K562 (cell line): Measurements from ENCODE around the gene ADRB1. TPM values are rescaled to one million over a fixed set of nuclear protein-coding genes. Genes with fewer than 3 reads are reported as not detected.
A peak's percentile ranks its signal among the peaks of the same experiment; 100 is the strongest.

Experiments used
- ATAC-seq: fragments of 200-7000 bp; cut with Tn5 transposase; 3 replicates; pipeline ENCODE4 v1.9.1; 2020; ENCODE audit warnings: moderate library complexity
- BruUV-seq: library from RNA; stranded (reverse); fragments of 400-500 nt; replicated peaks from 2 replicates; lab custom pipeline; 2021; lab: Mats Ljungman, UMichigan
- CTCF ChIA-PET: fragments of 300-600 bp; formaldehyde crosslinking; extraction: SDS; loops from one replicate; lab custom pipeline; 2021; ENCODE audit warnings: low intra/inter-chr PET ratio; lab: Yijun Ruan, JAX
- POLR2A ChIA-PET: fragments of 300-600, 350-650 bp; sonication (Branson Sonifier 250); formaldehyde crosslinking; extraction: SDS; loops from one replicate; lab custom pipeline; 2021; ENCODE audit warnings: antibody characterized with exemption, inconsistent platforms; lab: Yijun Ruan, JAX
- DNase-seq, 4 experiments: peaks; one replicate each; pipeline versions ENCODE4 v3.0.0 to v3.0.0-alpha.2; 2011 to 2018; ENCODE audit warnings: low spot score in 3 of 4, mixed read lengths in 3 of 4; ENCODE audit errors: extremely low read depth in 1 of 4
- FAIRE-seq: peaks from 2 replicates; lab custom pipeline; 2011; peaks lifted over from hg19 to GRCh38; lab: Jason Lieb, UNC
- H2AFZ ChIP-seq: 2 replicates; pipeline ENCODE4 v1.6.0; 2011; ENCODE audit warnings: low read depth, low read length, control low read depth, inconsistent platforms
- H3K27ac ChIP-seq: fragments of 200-600 bp; 3 replicates; pipeline ENCODE4 v1.8.0; 2011; ENCODE audit warnings: low read depth, mild to moderate bottlenecking, control low read depth, inconsistent platforms, low read length, moderate library complexity, mixed read lengths; ENCODE audit errors: extremely low read depth
- H3K27me3 ChIP-seq, 2 experiments: fragments of 300-600 bp in 1 of 2; 2 replicates in 1 of 2; 3 replicates in 1 of 2; pipeline versions ENCODE4 v1.6.0 to v1.8.0; 2011; ENCODE audit warnings: inconsistent platforms in 2 of 2, low read length in 2 of 2, mild to moderate bottlenecking in 1 of 2, mixed read lengths in 1 of 2, moderate library complexity in 1 of 2; ENCODE audit not compliant: control insufficient read depth in 2 of 2, insufficient read depth in 2 of 2
- H3K36me3 ChIP-seq: fragments of 300-600 bp; 3 replicates; pipeline ENCODE4 v1.8.0; 2011; ENCODE audit warnings: mild to moderate bottlenecking, low read length, inconsistent platforms; ENCODE audit not compliant: control insufficient read depth, insufficient read depth
- H3K4me1 ChIP-seq, 2 experiments: fragments of 200-600 bp in 1 of 2; replicated peaks in 1 of 2; 2 replicates in 1 of 2; 3 replicates in 1 of 2; pipeline versions ENCODE4 v1.5.1 to v1.8.0; 2011; ENCODE audit warnings: inconsistent platforms in 2 of 2, low read length in 2 of 2, mild to moderate bottlenecking in 1 of 2, mixed read lengths in 1 of 2, moderate library complexity in 1 of 2; ENCODE audit not compliant: control insufficient read depth in 2 of 2, insufficient read depth in 2 of 2
- H3K4me2 ChIP-seq: 2 replicates; pipeline ENCODE4 v1.6.1; 2011; ENCODE audit warnings: low read length, control low read depth, inconsistent platforms, mixed read lengths; ENCODE audit not compliant: insufficient read depth
- H3K4me3 ChIP-seq: fragments of 200-600 bp; sonication (generic), shearing (Covaris generic); 2 replicates; pipeline ENCODE4 v1.5.1; 2016; ENCODE audit warnings: control low read depth, inconsistent platforms
- H3K79me2 ChIP-seq: fragments of 200-600 bp; 3 replicates; pipeline ENCODE4 v1.8.0; 2011; ENCODE audit warnings: low read length, inconsistent platforms; ENCODE audit not compliant: control insufficient read depth, insufficient read depth
- H3K9ac ChIP-seq, 2 experiments: 2 replicates each; pipeline versions ENCODE4 v1.6.0 to v1.6.1; 2011; ENCODE audit warnings: low read depth in 2 of 2, low read length in 2 of 2, control low read depth in 1 of 2, inconsistent platforms in 1 of 2, mild to moderate bottlenecking in 1 of 2, mixed read lengths in 1 of 2; ENCODE audit not compliant: insufficient read depth in 1 of 2
- H3K9me1 ChIP-seq: one replicate; pipeline ENCODE4 v1.6.0; 2011; ENCODE audit warnings: inconsistent platforms, mild to moderate bottlenecking, low read length, moderate library complexity; ENCODE audit not compliant: control insufficient read depth, insufficient read depth
- H3K9me3 ChIP-seq: replicated peaks from 2 replicates; pipeline ENCODE4 v1.5.1; 2011; ENCODE audit warnings: low read depth, low read length, inconsistent platforms; ENCODE audit not compliant: control insufficient read depth, insufficient read depth
- H4K20me1 ChIP-seq: replicated peaks from 2 replicates; pipeline ENCODE4 v1.6.1; 2011; ENCODE audit warnings: low read length, inconsistent platforms, mixed read lengths; ENCODE audit not compliant: control insufficient read depth, insufficient read depth
- BCOR ChIP-seq: fragments of 450-650 bp; IDR thresholded peaks from 2 replicates; pipeline ENCODE4 v1.6.1; 2016
- CEBPG ChIP-seq, 3 experiments: fragments of 200-800 bp in 1 of 3; sonication (Bioruptor generic) in 1 of 3; sonication (generic) in 1 of 3; formaldehyde crosslinking in 1 of 3; IDR thresholded peaks in 2 of 3; conservative IDR thresholded peaks in 1 of 3; 2 replicates each; pipeline versions ENCODE4 v1.6.1 to v1.8.0; 2016 to 2022; ENCODE audit warnings: missing compliant biosample characterization in 2 of 3, missing genetic modification characterization in 2 of 3, mild to moderate bottlenecking in 1 of 3, missing genetic modification reagents in 1 of 3
- FOXA3 ChIP-seq, 2 experiments: fragments of 450-650 bp in 1 of 2; sonication (generic) in 1 of 2; formaldehyde crosslinking; IDR thresholded peaks in 1 of 2; conservative IDR thresholded peaks in 1 of 2; 2 replicates each; pipeline versions ENCODE4 v1.4.0 to v1.8.0; 2020 to 2022; ENCODE audit warnings: mild to moderate bottlenecking in 2 of 2, missing genetic modification reagents in 1 of 2
- HDAC2 ChIP-seq: fragments of 450-650 bp; IDR thresholded peaks from 2 replicates; pipeline ENCODE4 v1.6.1; 2016; ENCODE audit warnings: mild to moderate bottlenecking
- NCOA1 ChIP-seq: fragments of 450-650 bp; IDR thresholded peaks from 2 replicates; pipeline ENCODE4 v1.6.1; 2016; ENCODE audit warnings: low read depth
- NUFIP1 ChIP-seq: fragments of 450-650 bp; IDR thresholded peaks from 2 replicates; pipeline ENCODE4 v1.6.1; 2018; ENCODE audit not compliant: partially characterized antibody
- STAG1 ChIP-seq: sonication (generic); formaldehyde crosslinking; IDR thresholded peaks from 2 replicates; pipeline ENCODE4 v1.5.0; 2020; ENCODE audit warnings: missing genetic modification reagents, borderline replicate concordance
- ZNF766 ChIP-seq: fragments of 200-800 bp; sonication (Bioruptor generic); conservative IDR thresholded peaks from 2 replicates; pipeline ENCODE4 v1.6.1; 2016; ENCODE audit warnings: missing genetic modification characterization, missing compliant biosample characterization
- WGBS: fragments of 100-300 bp; shearing (Covaris generic); methylation state at CpG from one replicate; pipeline ENCODE4 v1.1.6; 2016; ENCODE audit warnings: low coverage, mixed read lengths; ENCODE audit not compliant: insufficient coverage; ENCODE audit errors: missing lambda C conversion rate; 5-methylcytosine and 5-hydroxymethylcytosine counted together
- in situ Hi-C: fragments of 300-500 bp; cut with MboI; formaldehyde crosslinking; loops from 4 replicates; pipeline ENCODE4 v1.15.0; 2018; ENCODE audit warnings: inconsistent platforms, mixed read lengths
- intact Hi-C: fragments of 100-400 bp; cut with micrococcal nuclease; formaldehyde crosslinking; loops from 2 replicates; pipeline ENCODE4 v1.14.2; 2022
- polyA plus RNA-seq, 8 experiments: library from polyadenylated mRNA; depleted of rRNA in 4 of 8; stranded (reverse) in 5 of 8; unstranded in 3 of 8; fragments of >200 nt; fragmentation: Nextera tagmentation in 2 of 8; fragmentation: Illumina TruSeq in 1 of 8; extraction: Ambion mirVana in 2 of 8; extraction: Trizol in 1 of 8; gene quantifications; 2 replicates each; pipeline versions ENCODE4 v1.2.1 to v1.2.3, GENCODE V29; 2011 to 2014; ENCODE audit warnings: inconsistent platforms in 1 of 8, missing spikeins in 1 of 8
- total RNA-seq, 7 experiments: library from RNA; depleted of rRNA in 6 of 7; stranded (reverse); fragments of >200 nt in 6 of 7; fragmentation: Illumina TruSeq in 2 of 7; extraction: Trizol in 2 of 7; gene quantifications; 2 replicates each; pipeline versions ENCODE4 v1.2.1 to v1.2.3, GENCODE V29; 2011 to 2021; ENCODE audit warnings: low replicate concordance in 1 of 7

Gene ADRB1
- total and polyA plus RNA-seq, 9 of the 15 experiments (the other 6 are each of a cell fraction or from before 2014, with no cell fraction given), result 0.07 to 0.11 (median 0.09) TPM; not detected in 6

GRCh38 chr10:114057855-114058254 is 14.2 kb downstream of the ADRB1 start:
- H4K20me1 ChIP-seq, result no peaks in the 10 kb centered on the region
- ChIA-PET POLR2A (no interaction called here), CTCF (no interaction called here)
- H3K36me3 ChIP-seq, result no peaks in the 10 kb centered on the region
- H3K27me3 ChIP-seq, result peaks cover 0 to 14% of the 10 kb centered on the region in 2 experiments; a peak in 3 of 5 replicates
- intact Hi-C loops (no loop called here), in situ Hi-C loops (no loop called here)
- BruUV-seq, result no TSS peak
- H3K9me3 ChIP-seq, result no peaks in the 10 kb centered on the region
- 0% methylated on average over 2 of the region's 2 CpGs for WGBS
- DNase-seq (no peak), FAIRE-seq (no peak), ATAC-seq (no peak)
- no peak for TF ChIP-seq BCOR
- no peak for TF ChIP-seq STAG1 (CRISPR knock-in tag)
- no peak for TF ChIP-seq NUFIP1
- TF ChIP-seq HDAC2, result no peak
- TF ChIP-seq FOXA3 (CRISPR knock-in tag; conservative IDR thresholded peaks at IDR 0.05 in 1 of 2, IDR thresholded peaks at IDR 0.05 in 1 of 2), result 0 out of 4 replicates have a peak, but pooled peaks of 1 of the 2 experiments have one; percentile 31
- H3K4me3 ChIP-seq, result no peak overlapping the region
- no peak overlapping the region for H3K9ac ChIP-seq
- no peaks in the 10 kb centered on the region for H3K4me1 ChIP-seq
- H3K4me2 ChIP-seq, result no peak overlapping the region
- no peak overlapping the region for H3K27ac ChIP-seq
- H2AFZ ChIP-seq, result no peak overlapping the region
- H3K9me1 ChIP-seq, result no peaks in the 10 kb centered on the region
- no peaks in the 10 kb centered on the region for H3K79me2 ChIP-seq

DNA sequence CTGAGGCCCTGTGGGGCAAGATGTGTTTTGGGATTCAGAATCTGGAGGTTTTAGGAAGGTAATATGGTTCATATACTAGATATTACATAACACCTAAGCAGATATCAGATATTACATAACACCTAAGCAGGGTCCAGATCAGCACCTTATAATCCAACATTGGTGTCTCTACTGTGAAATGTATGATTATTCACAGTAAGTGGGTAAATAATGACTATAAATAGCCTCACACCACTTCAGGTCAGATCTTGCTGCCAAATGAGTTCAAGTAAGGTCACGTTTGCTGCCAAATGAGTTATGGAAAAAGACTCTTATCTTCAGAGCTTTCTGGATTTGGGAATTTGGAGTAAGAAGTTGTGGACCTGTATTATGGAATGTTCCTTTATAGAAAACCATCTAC is 14.6 kb downstream of the ADRB1 start:
- Histone ChIP-seq H4K20me1 (no peaks in the 10 kb centered on the region), H3K9me1 (no peaks in the 10 kb centered on the region), H3K9me3 (no peaks in the 10 kb centered on the region), H3K9ac (no peak overlapping the region), H3K4me3 (no peak overlapping the region), H3K4me1 (no peaks in the 10 kb centered on the region), H2AFZ (no peak overlapping the region), H3K79me2 (no peaks in the 10 kb centered on the region), H3K4me2 (no peak overlapping the region), H3K27me3 (peaks cover 0 to 18% of the 10 kb centered on the region in 2 experiments; a peak in 3 of 5 replicates), H3K36me3 (no peaks in the 10 kb centered on the region), H3K27ac (no peak overlapping the region)
- WGBS, result 14% methylated on average over 1 of the region's 1 CpG
- DNase-seq, result no peak
- no peak for ATAC-seq
- intact Hi-C loops, result no loop called here
- no TSS peak for BruUV-seq
- in situ Hi-C loops, result no loop called here
- ChIA-PET POLR2A (no interaction called here), CTCF (no interaction called here)
- FAIRE-seq, result no peak
- no peak for TF ChIP-seq CEBPG (CRISPR knock-in tag; IDR thresholded peaks at IDR 0.05)
- 0 out of 4 replicates have a peak, but pooled peaks of 1 of the 2 experiments have one; percentile 11 for TF ChIP-seq CEBPG (tag; conservative IDR thresholded peaks at IDR 0.05 in 1 of 2, IDR thresholded peaks at IDR 0.05 in 1 of 2)
- TF ChIP-seq ZNF766 (CRISPR knock-in tag), result no peak
- TF ChIP-seq NCOA1, result no peak
